Skeletal muscle tissue (tissue), 4 donors: ENCODE measurements around the gene MIA. TPM values are rescaled to one million over a fixed set of nuclear protein-coding genes. Genes with fewer than 3 reads are reported as not detected.
"Not testable (repeated sequence)": the region's sequence is repeated elsewhere in the genome, so short reads cannot be mapped to it uniquely, and the experiment has no call there.

Source experiments
- H3K27ac ChIP-seq: one replicate; pipeline ENCODE4 v1.7.0; 2013; ENCODE audit warnings: mild to moderate bottlenecking, low read depth, low read length, inconsistent platforms
- H3K27me3 ChIP-seq, 3 donors: one replicate each; pipeline ENCODE4 v1.7.0; 2013; ENCODE audit warnings: low read length in 3 of 3; ENCODE audit not compliant: control insufficient read depth in 3 of 3, insufficient read depth in 3 of 3
- H3K36me3 ChIP-seq, 3 donors: one replicate each; pipeline ENCODE4 v1.7.0; 2013; ENCODE audit warnings: low read length in 3 of 3; ENCODE audit not compliant: control insufficient read depth in 3 of 3, insufficient read depth in 3 of 3
- H3K4me1 ChIP-seq, 3 donors: one replicate each; pipeline ENCODE4 v1.7.0; 2013; ENCODE audit warnings: low read length in 3 of 3, mild to moderate bottlenecking in 3 of 3; ENCODE audit not compliant: control insufficient read depth in 3 of 3, insufficient read depth in 3 of 3
- H3K4me3 ChIP-seq, 3 donors: one replicate each; pipeline ENCODE4 v1.7.0; 2013; ENCODE audit warnings: low read length in 3 of 3
- H3K9ac ChIP-seq, 3 donors: one replicate each; pipeline ENCODE4 v1.7.0; 2013; ENCODE audit warnings: low read length in 3 of 3, mild to moderate bottlenecking in 3 of 3, moderate library complexity in 2 of 3, low read depth in 1 of 3
- H3K9me3 ChIP-seq, 3 donors: one replicate each; pipeline ENCODE4 v1.7.0; 2013; ENCODE audit warnings: low read length in 3 of 3; ENCODE audit not compliant: control insufficient read depth in 3 of 3
- total RNA-seq: library from RNA; depleted of rRNA; stranded (reverse); fragments of >200 nt; gene quantifications from one replicate; pipeline ENCODE4 v1.2.3, GENCODE V29; 2014
- donor health status: Osteomylitis.

The MIA gene
- total RNA-seq: 2.1 TPM

DNA sequence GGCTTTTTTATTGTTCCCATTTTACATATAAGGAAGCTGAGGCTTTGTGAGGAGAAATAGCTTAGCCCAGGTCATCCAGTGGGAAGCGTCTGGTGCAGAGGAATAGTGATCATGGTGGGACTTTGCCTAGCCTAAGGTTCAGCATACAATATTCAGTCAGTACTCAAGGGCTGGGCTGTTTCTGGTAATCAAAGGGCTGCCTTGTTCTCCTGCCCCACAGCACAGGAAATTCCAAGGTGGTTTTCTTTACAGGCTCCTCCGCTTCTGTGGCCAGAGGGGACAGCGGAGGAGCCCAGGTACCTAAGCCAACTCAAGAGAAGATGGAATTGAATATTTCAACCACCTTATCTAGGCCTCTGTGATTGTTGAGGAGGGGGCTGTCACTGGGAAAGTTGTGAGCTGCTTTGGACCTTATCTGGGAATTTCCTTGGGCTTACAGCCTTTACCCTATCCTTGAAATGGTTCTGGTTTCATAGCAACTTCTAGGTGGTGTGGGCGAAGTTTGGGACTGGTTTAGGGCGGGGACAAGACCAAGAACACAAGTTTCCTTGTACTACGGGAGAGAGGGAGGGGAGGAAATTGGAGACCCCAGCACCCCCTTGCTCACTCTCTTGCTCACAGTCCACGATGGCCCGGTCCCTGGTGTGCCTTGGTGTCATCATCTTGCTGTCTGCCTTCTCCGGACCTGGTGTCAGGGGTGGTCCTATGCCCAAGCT is at the start of gene MIA:
TSS of gene MIA (plus strand) at position 606 of the 716 bp plus-strand sequence. CDS start at position 628, 22 bp downstream.
- H3K4me1 ChIP-seq: peaks cover 12 to 16% (median 14%) of the 10 kb centered on the region in 3 donors
- no peaks in the 10 kb centered on the region for H3K27me3 ChIP-seq
- no peaks in the 10 kb centered on the region for H3K9me3 ChIP-seq
- H3K36me3 ChIP-seq: no peaks in the 10 kb centered on the region
- H3K9ac ChIP-seq: no peak within 1 kb of the TSS
- no peak within 1 kb of the TSS for H3K27ac ChIP-seq
- H3K4me3 ChIP-seq: no peak within 1 kb of the TSS

DNA sequence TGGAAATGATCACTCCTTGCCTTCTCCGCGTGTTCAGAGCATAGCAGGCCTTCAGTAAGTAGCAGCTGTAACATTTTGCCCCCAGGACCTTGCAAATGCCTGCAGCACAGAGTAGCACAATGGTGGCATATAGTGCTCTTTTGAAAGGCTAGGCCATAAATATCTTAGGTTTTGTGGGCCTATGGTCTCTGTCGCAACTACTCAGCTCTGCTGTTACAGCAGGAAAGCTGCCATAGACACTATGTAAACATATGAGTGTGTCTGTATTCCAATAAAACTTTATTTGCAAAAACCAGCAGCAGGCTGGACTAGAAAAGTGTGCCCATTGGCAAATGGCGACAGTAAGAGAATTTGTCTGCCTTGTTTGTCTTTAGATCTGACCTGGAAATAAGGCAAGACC is 49.0 kb upstream of the MIA start:
- Histone ChIP-seq H3K27ac (no peak overlapping the region), H3K36me3 (peaks cover 34 to 53% (median 38%) of the 10 kb centered on the region in 3 donors), H3K9ac (no peak overlapping the region), H3K4me3 (no peak overlapping the region), H3K4me1 (peaks cover 0 to 4% (median 3%) of the 10 kb centered on the region in 3 donors), H3K9me3 (no peaks in the 10 kb centered on the region), H3K27me3 (no peaks in the 10 kb centered on the region)

DNA sequence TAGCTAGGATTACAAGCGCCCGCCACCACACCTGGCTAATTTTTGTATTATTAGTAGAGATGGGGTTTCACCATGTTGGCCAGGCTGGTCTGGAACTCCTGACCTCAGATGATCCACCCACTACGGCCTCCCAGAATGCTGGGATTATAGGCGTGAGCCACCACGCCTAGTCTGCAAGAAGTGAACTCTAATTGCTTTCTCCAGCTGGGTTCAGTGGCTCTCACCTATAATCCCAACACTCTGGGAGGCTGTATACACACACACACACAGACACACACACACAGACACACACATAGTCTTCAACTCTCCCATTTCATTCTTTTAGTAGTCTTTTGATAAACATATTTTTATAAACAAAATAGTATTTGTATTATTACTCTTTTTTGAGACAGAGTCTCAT is 45.3 kb upstream of the MIA start:
- not testable (repeated sequence) for H3K9ac ChIP-seq, H3K27me3 ChIP-seq, H3K4me1 ChIP-seq, H3K9me3 ChIP-seq, H3K27ac ChIP-seq, H3K4me3 ChIP-seq
- peaks cover 53 to 65% (median 62%) of the 10 kb centered on the region in 3 donors for H3K36me3 ChIP-seq

DNA sequence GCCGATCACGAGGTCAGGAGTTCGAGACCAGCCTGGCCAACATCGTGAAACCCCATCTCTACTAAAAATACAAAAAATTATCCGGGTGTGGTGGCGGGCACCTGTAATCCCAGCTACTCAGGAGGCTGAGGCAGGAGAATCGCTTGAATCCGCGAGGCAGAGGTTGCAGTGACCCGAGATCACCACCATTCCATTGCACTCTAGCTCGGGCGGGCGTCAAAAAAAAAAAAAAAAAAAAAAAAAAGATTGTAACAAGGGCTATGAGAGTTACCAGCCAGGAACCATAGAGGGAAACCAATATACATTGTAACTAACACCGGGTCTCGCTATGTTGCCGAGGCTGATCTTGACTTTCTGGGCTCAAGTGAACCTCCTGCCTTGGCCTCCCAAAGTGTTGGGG is 43.0 kb upstream of the MIA start:
- not testable (repeated sequence) for H3K4me1 ChIP-seq, H3K9ac ChIP-seq
- peaks cover 53 to 65% (median 62%) of the 10 kb centered on the region in 3 donors for H3K36me3 ChIP-seq

DNA sequence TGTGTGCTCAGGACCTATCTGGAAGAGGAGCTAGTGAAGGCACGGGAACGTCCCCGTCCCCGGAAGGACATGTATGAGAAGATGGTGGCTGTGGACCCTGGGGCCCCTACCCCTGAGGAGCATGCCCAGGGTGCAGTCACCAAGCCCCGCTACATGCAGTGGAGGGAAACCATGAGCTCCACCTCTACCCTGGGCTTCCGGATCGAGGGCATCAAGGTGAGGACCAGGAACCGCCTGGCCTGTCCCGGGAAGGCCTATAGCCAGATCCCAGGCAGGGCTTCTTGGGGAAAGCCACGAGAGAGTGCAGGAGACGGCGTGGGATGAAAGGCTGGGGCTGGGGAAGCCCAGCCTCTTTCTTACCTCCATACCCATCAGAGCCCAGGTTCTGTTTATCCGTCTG is 42.2 kb upstream of the MIA start:
- Histone ChIP-seq H3K36me3 (peaks cover 49 to 62% (median 60%) of the 10 kb centered on the region in 3 donors), H3K9ac (no peak overlapping the region), H3K4me1 (no peaks in the 10 kb centered on the region), H3K27me3 (no peaks in the 10 kb centered on the region), H3K4me3 (no peak overlapping the region), H3K27ac (no peak overlapping the region), H3K9me3 (no peaks in the 10 kb centered on the region)

More for the DNA sequence above, 43.0 kb upstream of the MIA start:
- not testable (repeated sequence) for H3K27ac ChIP-seq, H3K4me3 ChIP-seq, H3K9me3 ChIP-seq, H3K27me3 ChIP-seq

DNA sequence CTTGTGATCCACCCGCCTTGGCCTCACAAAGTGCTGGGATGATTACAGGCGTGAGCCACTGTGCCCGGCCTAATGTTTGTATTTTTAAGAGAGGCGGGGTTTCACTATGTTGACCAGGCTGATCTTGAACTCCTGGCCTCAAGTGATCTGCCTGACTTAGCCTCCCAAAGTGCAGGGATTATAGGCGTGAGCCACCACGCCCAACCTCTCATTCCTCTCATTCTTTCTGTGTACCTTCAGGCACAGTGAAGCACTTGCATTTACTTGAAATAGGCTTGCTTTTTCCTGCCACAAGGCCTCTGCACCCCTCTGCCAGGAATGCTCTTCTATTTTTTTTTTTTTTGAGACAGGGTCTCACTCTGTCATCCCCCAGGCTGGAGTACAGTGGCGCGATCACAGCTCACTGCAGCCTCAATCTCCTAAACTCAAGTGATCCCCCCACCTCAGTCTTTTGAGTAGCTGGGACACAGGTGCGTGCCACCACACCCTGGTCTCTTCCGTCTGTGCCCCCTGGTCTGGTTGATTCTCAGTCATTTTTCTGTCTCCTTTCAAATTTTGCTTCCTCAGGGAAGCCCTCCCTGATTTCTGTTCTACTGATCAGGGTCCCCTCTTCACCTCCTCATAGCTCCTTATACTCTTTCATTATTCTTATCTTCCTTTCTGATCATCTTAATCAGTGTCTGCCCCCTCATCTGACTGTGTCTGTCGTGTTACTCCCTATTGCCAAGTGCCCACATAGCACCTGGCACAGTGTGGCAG is 40.1 kb upstream of the MIA start:
- Histone ChIP-seq H3K9ac (no peak overlapping the region), H3K27ac (no peak overlapping the region), H3K27me3 (no peaks in the 10 kb centered on the region), H3K36me3 (peaks cover 53 to 72% (median 70%) of the 10 kb centered on the region in 3 donors), H3K9me3 (no peaks in the 10 kb centered on the region), H3K4me1 (peaks cover 7 to 12% (median 11%) of the 10 kb centered on the region in 3 donors), H3K4me3 (no peak overlapping the region)

DNA sequence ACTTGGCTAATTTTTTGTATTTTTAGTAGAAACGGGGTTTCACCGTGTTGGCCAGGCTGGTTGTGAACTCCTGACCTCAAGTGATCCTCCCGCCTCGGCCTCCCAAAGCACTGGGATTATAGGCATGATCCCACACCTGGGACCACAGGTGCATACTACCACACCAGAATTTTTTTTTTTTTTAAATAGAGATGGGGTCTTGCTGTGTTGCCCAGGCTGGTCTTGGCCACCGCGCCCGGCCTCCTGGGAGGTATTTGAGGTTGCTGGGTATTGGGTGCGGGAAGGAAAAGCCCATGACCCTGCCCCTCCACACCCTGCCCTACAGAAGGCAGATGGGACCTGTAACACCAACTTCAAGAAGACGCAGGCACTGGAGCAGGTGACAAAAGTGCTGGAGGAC is 38.7 kb upstream of the MIA start:
- H3K9me3 ChIP-seq: no peaks in the 10 kb centered on the region
- no peaks in the 10 kb centered on the region for H3K27me3 ChIP-seq
- H3K27ac ChIP-seq: no peak overlapping the region
- H3K9ac ChIP-seq: no peak overlapping the region
- no peak overlapping the region for H3K4me3 ChIP-seq
- H3K36me3 ChIP-seq: peaks cover 47 to 60% (median 58%) of the 10 kb centered on the region in 3 donors
- H3K4me1 ChIP-seq: peaks cover 18 to 25% (median 24%) of the 10 kb centered on the region in 3 donors

DNA sequence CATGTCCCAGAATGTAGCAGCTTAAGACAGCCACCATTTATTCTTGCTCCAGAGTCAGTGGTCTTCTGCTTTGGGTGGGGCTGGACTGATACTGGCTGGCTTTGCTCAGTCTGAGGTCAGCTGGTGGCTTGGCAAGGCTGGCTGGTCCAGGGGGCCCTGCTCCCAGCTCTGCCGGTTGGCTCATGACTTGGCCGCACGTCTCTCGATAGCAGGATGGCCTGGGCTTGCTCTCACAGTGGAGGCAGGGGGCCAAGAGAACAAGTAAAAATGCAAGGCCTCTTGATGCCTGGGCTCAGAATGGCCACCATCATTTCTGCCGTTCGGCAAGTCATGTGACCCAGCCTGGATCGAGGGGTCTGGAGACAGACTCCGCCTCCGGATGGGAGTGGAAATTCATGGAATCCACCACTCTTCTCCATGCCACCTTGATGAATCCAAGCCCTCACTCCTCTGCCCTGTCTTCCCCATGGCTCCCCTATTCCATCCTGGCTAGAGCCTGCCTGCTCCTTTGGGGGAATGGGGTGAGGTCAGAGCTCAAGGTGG is 38.1 kb upstream of the MIA start:
- Histone ChIP-seq H3K27me3 (no peaks in the 10 kb centered on the region), H3K9ac (peak overlapping the region in 1 of 3 donors; percentile 8), H3K4me3 (no peak overlapping the region), H3K27ac (no peak overlapping the region), H3K4me1 (peaks cover 19 to 25% (median 25%) of the 10 kb centered on the region in 3 donors), H3K36me3 (peaks cover 49 to 58% (median 56%) of the 10 kb centered on the region in 3 donors), H3K9me3 (no peaks in the 10 kb centered on the region)

DNA sequence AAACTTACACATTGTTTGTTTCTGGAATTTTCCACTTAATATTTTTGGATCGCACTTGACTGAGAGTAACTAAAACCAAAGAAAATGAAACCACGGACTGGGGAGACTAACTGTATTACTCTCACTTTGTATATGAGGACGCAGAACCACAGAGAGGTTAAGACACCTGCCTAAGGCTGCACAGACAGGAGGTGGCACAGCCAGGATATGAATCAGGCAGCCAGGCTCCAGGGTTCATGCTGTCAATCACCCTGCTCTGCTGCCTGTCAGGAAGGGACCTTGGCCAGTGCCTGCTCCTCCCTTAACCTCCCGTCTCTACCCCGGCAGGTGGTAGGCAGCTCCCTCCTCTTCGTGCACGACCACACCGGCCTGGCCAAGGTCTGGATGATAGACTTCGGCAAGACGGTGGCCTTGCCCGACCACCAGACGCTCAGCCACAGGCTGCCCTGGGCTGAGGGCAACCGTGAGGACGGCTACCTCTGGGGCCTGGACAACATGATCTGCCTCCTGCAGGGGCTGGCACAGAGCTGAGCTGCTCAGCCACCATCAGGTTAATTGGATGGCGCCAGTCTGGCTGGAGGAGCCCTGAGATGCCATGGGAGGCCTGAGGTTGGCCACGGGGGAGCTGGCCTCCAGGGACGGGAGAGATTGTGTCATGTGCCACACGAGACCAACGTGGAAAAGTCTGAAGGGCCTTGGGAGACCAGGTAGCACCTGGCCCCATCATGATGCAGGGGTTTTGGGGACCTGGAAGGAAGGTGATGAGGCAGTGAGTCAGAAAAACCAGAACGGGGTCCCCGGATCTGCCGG is 36.1 kb upstream of the MIA start:
- peak overlapping the region in 2 of 3 donors; percentile 12 to 68 for H3K9ac ChIP-seq
- H3K36me3 ChIP-seq: peaks cover 39 to 46% (median 42%) of the 10 kb centered on the region in 3 donors
- H3K9me3 ChIP-seq: no peaks in the 10 kb centered on the region

More for the DNA sequence above, 36.1 kb upstream of the MIA start:
- H3K4me1 ChIP-seq: peaks cover 20 to 25% (median 25%) of the 10 kb centered on the region in 3 donors
- H3K27ac ChIP-seq: no peak overlapping the region
- H3K4me3 ChIP-seq: no peak overlapping the region
- no peaks in the 10 kb centered on the region for H3K27me3 ChIP-seq
